Loucy (cell line): ENCODE data around the gene SDCCAG8.

Experiments
- EZH2phosphoT487 ChIP-seq: fragments of 200-600 bp; IDR thresholded peaks from 2 replicates; pipeline ENCODE4 v1.6.1; 2018; ENCODE audit warnings: antibody characterized with exemption, mild to moderate bottlenecking, moderate library complexity, borderline replicate concordance
- TF ChIP-seq, protein P1 (sequence below): fragments of 200-600 bp; sonication (generic); conservative IDR thresholded peaks from 2 replicates; pipeline ENCODE4 v1.5.1; 2014; ENCODE audit warnings: mild to moderate bottlenecking, antibody characterized with exemption, low read length

DNA sequence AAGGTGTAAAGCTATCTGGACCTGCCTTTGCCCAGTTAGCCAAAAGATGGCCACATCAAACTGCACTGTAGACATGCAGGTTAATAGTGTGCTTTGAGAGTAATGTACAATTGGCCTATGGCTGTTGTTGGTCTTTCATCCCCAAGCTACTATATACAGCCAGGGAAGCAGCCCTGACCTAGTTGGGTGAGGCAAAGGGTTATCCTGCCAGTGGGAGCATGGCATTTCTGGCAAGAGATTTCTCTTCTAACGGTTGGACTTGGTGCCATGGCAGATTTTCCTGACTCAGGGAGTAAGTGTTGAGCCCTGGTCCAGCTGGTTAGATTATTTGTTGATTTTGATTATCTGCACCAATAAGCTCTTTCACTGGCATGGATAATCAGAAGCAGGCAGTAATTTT, 119.8 kb downstream of the SDCCAG8 start:
- TF ChIP-seq, protein P1, sequence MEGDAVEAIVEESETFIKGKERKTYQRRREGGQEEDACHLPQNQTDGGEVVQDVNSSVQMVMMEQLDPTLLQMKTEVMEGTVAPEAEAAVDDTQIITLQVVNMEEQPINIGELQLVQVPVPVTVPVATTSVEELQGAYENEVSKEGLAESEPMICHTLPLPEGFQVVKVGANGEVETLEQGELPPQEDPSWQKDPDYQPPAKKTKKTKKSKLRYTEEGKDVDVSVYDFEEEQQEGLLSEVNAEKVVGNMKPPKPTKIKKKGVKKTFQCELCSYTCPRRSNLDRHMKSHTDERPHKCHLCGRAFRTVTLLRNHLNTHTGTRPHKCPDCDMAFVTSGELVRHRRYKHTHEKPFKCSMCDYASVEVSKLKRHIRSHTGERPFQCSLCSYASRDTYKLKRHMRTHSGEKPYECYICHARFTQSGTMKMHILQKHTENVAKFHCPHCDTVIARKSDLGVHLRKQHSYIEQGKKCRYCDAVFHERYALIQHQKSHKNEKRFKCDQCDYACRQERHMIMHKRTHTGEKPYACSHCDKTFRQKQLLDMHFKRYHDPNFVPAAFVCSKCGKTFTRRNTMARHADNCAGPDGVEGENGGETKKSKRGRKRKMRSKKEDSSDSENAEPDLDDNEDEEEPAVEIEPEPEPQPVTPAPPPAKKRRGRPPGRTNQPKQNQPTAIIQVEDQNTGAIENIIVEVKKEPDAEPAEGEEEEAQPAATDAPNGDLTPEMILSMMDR = no peak
- TF ChIP-seq EZH2phosphoT487 = no peak
